ENCODE results near the gene ATG9B.

DNA sequence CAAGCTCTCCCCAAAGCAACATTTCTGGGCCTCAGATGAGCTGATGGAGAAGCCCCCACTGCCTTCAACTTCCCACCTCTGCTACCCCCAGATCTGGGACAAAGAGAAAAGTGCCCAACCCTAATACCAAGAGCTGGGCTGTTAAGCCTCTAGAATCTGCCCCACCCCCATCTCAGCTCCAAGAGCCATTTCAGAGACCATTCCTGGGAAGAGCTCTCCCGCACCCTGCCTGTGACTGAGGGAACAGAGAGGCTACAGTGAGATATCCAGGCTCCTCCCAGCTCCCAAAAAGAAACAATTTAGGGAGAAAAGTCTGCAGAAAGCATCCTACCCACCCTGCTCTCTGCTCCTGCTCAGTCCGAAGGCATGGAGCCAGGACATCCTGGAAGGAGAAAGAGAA is 43.6 kb downstream of the ATG9B start:
- no peak for TF ChIP-seq POLR2AphosphoS5 (IDR thresholded peaks at IDR 0.05; ENCODE audit: low read depth, low read length)
- TF ChIP-seq POLR2A (IDR thresholded peaks at IDR 0.05; ENCODE audit: low read depth, low read length) = no peak
- no peak for TF ChIP-seq TAF1 (IDR thresholded peaks at IDR 0.05; ENCODE audit: borderline replicate concordance, low read depth, low read length)
